ENCODE data around the gene WDFY4.

WDFY4 gene

DNA sequence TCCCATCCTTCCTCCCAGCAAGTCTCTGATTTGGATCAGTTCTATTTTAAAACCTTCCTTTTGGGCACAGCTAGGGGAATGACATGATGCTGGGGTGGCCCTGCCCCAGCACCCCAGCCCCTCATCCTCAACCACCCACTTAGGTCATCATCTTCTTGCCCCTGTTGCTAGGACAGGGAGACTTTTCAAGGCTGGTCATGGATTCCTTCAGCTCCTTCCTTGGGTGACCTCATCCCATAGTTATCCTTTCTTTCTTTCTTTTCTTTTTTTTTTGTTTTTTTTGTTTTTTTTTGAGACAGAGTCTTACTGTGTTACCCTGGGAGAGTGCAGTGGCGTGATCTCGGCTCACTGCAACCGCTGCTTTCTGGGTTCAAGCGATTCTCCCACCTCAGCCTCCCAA is 127.2 kb downstream of the WDFY4 start:
- DNase-seq (ENCODE audit: low read depth): no peak
- TF ChIP-seq, protein P1, sequence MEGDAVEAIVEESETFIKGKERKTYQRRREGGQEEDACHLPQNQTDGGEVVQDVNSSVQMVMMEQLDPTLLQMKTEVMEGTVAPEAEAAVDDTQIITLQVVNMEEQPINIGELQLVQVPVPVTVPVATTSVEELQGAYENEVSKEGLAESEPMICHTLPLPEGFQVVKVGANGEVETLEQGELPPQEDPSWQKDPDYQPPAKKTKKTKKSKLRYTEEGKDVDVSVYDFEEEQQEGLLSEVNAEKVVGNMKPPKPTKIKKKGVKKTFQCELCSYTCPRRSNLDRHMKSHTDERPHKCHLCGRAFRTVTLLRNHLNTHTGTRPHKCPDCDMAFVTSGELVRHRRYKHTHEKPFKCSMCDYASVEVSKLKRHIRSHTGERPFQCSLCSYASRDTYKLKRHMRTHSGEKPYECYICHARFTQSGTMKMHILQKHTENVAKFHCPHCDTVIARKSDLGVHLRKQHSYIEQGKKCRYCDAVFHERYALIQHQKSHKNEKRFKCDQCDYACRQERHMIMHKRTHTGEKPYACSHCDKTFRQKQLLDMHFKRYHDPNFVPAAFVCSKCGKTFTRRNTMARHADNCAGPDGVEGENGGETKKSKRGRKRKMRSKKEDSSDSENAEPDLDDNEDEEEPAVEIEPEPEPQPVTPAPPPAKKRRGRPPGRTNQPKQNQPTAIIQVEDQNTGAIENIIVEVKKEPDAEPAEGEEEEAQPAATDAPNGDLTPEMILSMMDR (conservative IDR thresholded peaks at IDR 0.05; ENCODE audit: control insufficient read depth, insufficient read depth, low read depth, low read length): no peak
- no peak overlapping the region for H3K4me3 ChIP-seq (ENCODE audit: control insufficient read depth, low read depth, low read length)

DNA sequence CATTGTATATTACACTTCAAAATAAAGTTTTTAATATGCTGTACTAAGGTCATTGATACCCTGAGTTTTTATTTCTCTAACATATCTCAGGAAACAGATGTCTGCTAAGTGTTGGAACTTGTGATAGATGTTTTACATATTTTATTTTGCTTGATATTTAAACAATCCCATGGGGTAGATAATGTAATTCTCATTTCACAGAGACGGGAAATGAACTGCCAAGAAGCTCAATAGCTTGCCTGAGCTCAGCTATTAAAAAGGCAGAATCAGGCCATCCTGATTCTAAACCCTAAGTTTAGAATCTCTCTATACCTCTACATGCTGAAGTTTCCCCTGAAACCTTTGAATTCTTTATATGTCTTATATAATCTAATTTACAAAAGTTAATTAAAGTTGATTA is 128.6 kb downstream of the WDFY4 start:
- TF ChIP-seq, protein P1 (conservative IDR thresholded peaks at IDR 0.05; ENCODE audit: control insufficient read depth, insufficient read depth, low read depth, low read length): no peak
- H3K4me3 ChIP-seq (ENCODE audit: control insufficient read depth, low read depth, low read length): no peak overlapping the region
- DNase-seq (ENCODE audit: low read depth): no peak

DNA sequence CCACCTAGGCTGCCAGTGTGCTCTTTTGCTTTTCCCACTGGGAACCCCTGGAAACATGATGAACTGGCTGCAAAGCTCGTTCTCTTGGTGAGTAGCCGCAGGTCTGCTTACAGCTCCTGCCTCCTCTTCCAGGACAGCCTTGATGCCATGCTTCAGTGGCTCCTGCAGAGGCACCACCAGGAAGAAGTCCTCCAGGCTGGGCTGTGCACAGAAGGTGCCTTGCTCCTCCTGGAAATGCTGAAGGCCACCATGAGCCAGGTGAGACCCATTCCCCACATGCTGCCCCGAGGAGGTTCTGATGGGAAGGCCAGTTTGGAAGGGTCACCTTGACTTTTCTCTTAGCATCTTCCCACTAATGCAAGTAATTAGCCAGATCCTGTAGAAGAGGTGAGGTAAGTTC is 129.2 kb downstream of the WDFY4 start:
- no peak for DNase-seq (ENCODE audit: low read depth)
- TF ChIP-seq, protein P1 (conservative IDR thresholded peaks at IDR 0.05; ENCODE audit: control insufficient read depth, insufficient read depth, low read depth, low read length): no peak
- H3K4me3 ChIP-seq (ENCODE audit: control insufficient read depth, low read depth, low read length): no peak overlapping the region

DNA sequence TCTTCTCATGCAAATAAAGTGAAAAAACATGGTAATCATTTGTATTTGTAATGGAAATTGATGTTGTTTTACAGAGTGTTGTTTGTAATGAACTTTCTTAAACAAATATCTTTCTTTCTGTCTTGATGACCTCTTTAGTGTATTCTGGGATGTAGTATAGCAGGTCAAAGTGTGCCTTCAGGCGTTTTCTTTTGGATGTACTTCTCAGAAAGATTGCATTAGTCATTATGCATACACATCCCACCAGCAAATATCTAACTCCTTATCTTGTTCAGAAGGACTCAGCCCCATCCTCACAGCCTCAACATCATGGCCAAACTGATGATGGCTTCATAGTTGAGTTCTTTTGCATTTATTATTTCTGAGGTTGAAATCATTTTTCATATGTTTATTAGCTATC is 130.3 kb downstream of the WDFY4 start:
- TF ChIP-seq, protein P1 (conservative IDR thresholded peaks at IDR 0.05; ENCODE audit: control insufficient read depth, insufficient read depth, low read depth, low read length): no peak
- H3K4me3 ChIP-seq (ENCODE audit: control insufficient read depth, low read depth, low read length): no peak overlapping the region
- no peak for DNase-seq (ENCODE audit: low read depth)

DNA sequence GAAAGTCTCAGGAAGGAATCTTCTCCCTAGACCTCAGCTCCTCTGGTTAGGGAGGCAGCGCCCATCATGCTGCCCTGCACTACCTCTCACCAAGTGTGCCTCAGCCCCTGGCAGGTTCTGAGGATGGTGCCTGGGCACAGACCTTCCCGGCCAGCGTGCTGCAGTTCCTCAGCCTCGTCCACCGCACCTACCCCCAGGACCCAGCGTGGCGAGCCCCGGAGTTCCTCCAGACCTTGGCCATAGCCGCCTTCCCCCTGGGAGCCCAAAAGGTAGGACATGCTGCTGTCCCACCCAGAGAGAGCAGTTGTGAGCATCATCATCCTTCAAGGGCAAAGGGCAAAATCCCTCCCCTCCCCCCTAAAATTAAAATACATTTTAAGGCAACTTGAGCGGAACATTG is 132.5 kb downstream of the WDFY4 start:
- DNase-seq (ENCODE audit: low read depth): no peak
- no peak overlapping the region for H3K4me3 ChIP-seq (ENCODE audit: control insufficient read depth, low read depth, low read length)
- TF ChIP-seq, protein P1 (conservative IDR thresholded peaks at IDR 0.05; ENCODE audit: control insufficient read depth, insufficient read depth, low read depth, low read length): no peak

DNA sequence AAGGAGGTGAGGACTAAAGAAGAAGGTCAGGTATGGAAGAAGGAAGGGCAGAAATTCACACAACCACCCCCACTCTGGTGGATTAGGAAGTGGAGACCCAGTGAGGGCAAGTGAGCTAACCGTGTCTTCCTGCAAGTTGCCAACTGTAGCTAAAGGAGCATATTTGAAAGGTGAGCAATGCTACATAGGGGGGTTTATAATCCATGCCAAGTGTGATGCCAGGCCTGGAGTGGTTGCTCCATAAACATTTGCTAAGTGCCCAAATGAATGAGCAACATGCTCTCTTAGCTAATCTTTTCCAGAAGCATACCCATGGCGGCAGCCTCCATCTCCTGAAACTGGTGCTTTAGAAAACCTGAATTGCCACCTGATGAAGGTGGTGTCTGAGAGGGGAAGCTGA is 133.4 kb downstream of the WDFY4 start:
- H3K4me3 ChIP-seq (ENCODE audit: control insufficient read depth, low read depth, low read length): no peak overlapping the region
- DNase-seq (ENCODE audit: low read depth): no peak
- TF ChIP-seq, protein P1 (conservative IDR thresholded peaks at IDR 0.05; ENCODE audit: control insufficient read depth, insufficient read depth, low read depth, low read length): no peak

DNA sequence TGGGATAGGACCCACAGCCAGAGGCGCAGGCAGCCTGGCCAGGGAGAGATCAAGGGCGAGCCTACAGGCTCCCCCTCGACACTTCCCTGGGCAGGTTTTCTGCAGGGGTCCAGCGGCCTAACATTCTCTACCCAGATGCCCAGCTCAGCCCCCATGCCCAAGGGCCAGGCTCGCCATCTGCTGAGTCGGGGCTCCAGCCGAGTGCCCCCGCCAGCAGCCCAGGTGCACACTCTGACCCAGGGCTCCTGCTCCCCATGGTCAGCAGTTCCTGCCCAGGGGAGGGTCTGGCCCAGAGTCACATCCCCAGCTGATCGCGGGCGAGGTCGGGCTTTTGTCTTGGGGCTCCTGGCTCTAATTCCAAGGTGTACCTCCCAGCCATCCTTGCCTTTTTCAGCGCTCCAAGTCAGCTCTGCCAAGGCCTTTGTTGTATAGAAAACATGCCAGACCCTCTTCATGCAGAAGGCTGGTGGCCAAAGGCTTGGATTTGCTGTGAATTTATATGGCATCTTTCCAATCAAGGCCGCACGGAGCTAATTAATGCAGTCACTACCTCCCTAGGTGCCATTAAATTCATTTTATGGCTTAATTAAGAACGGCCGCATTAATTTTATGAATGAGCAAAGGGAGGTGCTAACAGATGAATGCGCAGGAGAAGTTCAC is 134.3 kb downstream of the WDFY4 start:
- no peak overlapping the region for H3K4me3 ChIP-seq (ENCODE audit: control insufficient read depth, low read depth, low read length)
- no peak for DNase-seq (ENCODE audit: low read depth)
- TF ChIP-seq, protein P1 (conservative IDR thresholded peaks at IDR 0.05; ENCODE audit: control insufficient read depth, insufficient read depth, low read depth, low read length): no peak

All from fibroblast of mammary gland (primary cell).